SK-N-MC (cell line): ENCODE measurements around the gene SCTR.

ENCODE experiments used
- EZH2 ChIP-seq: fragments of 200-600 bp; sonication (generic); IDR thresholded peaks from one replicate; pipeline ENCODE4 v1.6.1; 2017; ENCODE audit warnings: antibody characterized with exemption
- FOXP2 ChIP-seq: optimal IDR thresholded peaks from 2 replicates; pipeline ENCODE3; 2011; ENCODE audit warnings: mild to moderate bottlenecking, moderate library complexity; ENCODE audit not compliant: insufficient read depth; ENCODE audit errors: extremely low read length, control extremely low read depth
- POLR2AphosphoS5 ChIP-seq: IDR thresholded peaks from 2 replicates; pipeline ENCODE4 v1.6.1; 2012; ENCODE audit warnings: mild to moderate bottlenecking, low read depth, low read length, borderline replicate concordance

GRCh38 chr2:119419803-119420508, 104.3 kb downstream of the SCTR start:
- no peak for TF ChIP-seq EZH2
- TF ChIP-seq POLR2AphosphoS5, result no peak
- TF ChIP-seq FOXP2, result no peak
